ENCODE results near the gene PLOD2. TPM values are rescaled to one million over a fixed set of nuclear protein-coding genes. Genes with fewer than 3 reads are reported as not detected.

The PLOD2 gene
- total RNA-seq, 4 donors from 2014 or later: 2.0 to 6.5 (median 4.1) TPM

DNA sequence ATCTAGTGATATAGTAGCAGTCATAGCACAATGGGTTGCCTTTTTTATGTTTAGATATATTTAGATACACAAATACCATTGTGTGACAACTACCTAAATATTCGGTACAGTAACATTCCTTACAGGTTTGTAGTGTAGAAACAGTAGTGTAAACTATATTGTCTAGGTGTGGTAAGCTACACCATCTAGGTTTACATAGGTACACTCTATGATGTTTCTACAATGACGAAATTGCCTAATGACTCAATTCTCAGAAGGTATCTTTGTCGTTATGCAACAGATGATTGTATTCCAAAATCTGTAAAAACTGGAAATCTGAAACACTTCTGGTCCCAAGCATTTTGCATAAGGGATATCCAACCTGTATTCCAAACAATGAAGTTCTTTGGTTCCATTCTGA, 24.3 kb downstream of the PLOD2 start:
- Histone ChIP-seq H3K36me3 (no peaks in the 10 kb centered on the region), H3K9me3 (no peaks in the 10 kb centered on the region), H3K4me3 (no peak overlapping the region), H3K4me1 (peaks cover 0 to 5% of the 10 kb centered on the region in 2 donors), H3K27me3 (no peaks in the 10 kb centered on the region), H3K27ac (no peak overlapping the region)
- intact Hi-C loops (cut with DNase I; ENCODE audit: low total_unique reads): no loop called here
- ATAC-seq (no peak), DNase-seq (no peak)
- no peak for TF ChIP-seq POLR2A (IDR thresholded peaks at IDR 0.05)
- TF ChIP-seq, protein P1, sequence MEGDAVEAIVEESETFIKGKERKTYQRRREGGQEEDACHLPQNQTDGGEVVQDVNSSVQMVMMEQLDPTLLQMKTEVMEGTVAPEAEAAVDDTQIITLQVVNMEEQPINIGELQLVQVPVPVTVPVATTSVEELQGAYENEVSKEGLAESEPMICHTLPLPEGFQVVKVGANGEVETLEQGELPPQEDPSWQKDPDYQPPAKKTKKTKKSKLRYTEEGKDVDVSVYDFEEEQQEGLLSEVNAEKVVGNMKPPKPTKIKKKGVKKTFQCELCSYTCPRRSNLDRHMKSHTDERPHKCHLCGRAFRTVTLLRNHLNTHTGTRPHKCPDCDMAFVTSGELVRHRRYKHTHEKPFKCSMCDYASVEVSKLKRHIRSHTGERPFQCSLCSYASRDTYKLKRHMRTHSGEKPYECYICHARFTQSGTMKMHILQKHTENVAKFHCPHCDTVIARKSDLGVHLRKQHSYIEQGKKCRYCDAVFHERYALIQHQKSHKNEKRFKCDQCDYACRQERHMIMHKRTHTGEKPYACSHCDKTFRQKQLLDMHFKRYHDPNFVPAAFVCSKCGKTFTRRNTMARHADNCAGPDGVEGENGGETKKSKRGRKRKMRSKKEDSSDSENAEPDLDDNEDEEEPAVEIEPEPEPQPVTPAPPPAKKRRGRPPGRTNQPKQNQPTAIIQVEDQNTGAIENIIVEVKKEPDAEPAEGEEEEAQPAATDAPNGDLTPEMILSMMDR (IDR thresholded peaks at IDR 0.05 in 4 of 5, conservative IDR thresholded peaks at IDR 0.05 in 1 of 5): no peak
- in situ Hi-C loops (cut with MboI; ENCODE audit: low sequenced_read_pairs in 4 of 4): no loop called here

- no peak overlapping the region for H3K4me3 ChIP-seq
- H3K4me1 ChIP-seq: peaks cover 0 to 1% of the 10 kb centered on the region in 2 donors
- intact Hi-C loops (cut with DNase I; ENCODE audit: low total_unique reads) (no loop called here), in situ Hi-C loops (cut with MboI; ENCODE audit: low sequenced_read_pairs in 4 of 4) (no loop called here)
- TF ChIP-seq, protein P1 (IDR thresholded peaks at IDR 0.05 in 4 of 5, conservative IDR thresholded peaks at IDR 0.05 in 1 of 5): no peak
- no peak for TF ChIP-seq POLR2A (IDR thresholded peaks at IDR 0.05)
- H3K36me3 ChIP-seq: no peaks in the 10 kb centered on the region
- no peak overlapping the region for H3K27ac ChIP-seq
- no peaks in the 10 kb centered on the region for H3K9me3 ChIP-seq
- DNase-seq (no peak), ATAC-seq (no peak)
- H3K27me3 ChIP-seq: no peaks in the 10 kb centered on the region
These were observed 26.5 kb downstream of the PLOD2 start for GRCh38 chr3:146134348-146135117.

DNA sequence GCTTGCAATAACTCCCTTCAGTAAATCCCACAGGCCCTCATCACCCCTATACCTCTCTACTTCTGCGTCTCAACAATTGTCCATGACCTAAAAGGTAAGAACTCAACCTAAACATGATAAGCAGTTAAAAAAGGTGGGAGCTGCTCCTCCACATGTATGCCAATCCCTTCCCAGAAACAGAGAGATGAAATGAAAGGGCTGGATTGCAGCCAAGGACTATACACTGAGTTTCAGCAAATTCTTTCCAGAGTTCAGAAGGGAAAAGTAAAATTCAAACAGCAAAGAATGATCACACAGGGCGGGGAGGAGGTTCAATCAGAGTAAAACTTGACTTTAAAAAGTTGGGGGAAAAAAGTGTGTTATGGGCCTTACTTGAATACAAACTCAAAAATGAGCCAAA, 27.5 kb downstream of the PLOD2 start:
- Histone ChIP-seq H3K4me1 (no peaks in the 10 kb centered on the region), H3K4me3 (no peak overlapping the region), H3K27me3 (no peaks in the 10 kb centered on the region), H3K27ac (no peak overlapping the region), H3K36me3 (no peaks in the 10 kb centered on the region), H3K9me3 (no peaks in the 10 kb centered on the region)
- DNase-seq: no peak
- no peak for ATAC-seq
- in situ Hi-C loops (cut with MboI; ENCODE audit: low sequenced_read_pairs in 4 of 4) (no loop called here), intact Hi-C loops (cut with DNase I; ENCODE audit: low total_unique reads) (no loop called here)
- TF ChIP-seq, protein P1 (IDR thresholded peaks at IDR 0.05 in 4 of 5, conservative IDR thresholded peaks at IDR 0.05 in 1 of 5): no peak
- no peak for TF ChIP-seq POLR2A (IDR thresholded peaks at IDR 0.05)

- ATAC-seq (no peak), DNase-seq (no peak)
- Histone ChIP-seq H3K27ac (no peak overlapping the region), H3K27me3 (no peaks in the 10 kb centered on the region), H3K4me1 (no peaks in the 10 kb centered on the region), H3K4me3 (no peak overlapping the region), H3K36me3 (no peaks in the 10 kb centered on the region), H3K9me3 (no peaks in the 10 kb centered on the region)
- intact Hi-C loops (cut with DNase I; ENCODE audit: low total_unique reads): no loop called here
- no peak for TF ChIP-seq POLR2A (IDR thresholded peaks at IDR 0.05)
- TF ChIP-seq, protein P1 (IDR thresholded peaks at IDR 0.05 in 4 of 5, conservative IDR thresholded peaks at IDR 0.05 in 1 of 5): no peak
- in situ Hi-C loops (cut with MboI; ENCODE audit: low sequenced_read_pairs in 4 of 4): no loop called here
These were observed 29.2 kb downstream of the PLOD2 start for GRCh38 chr3:146131616-146132410.

Measured in gastrocnemius medialis (tissue), 4 donors.